IMR-90 (cell line): ENCODE measurements around the gene SDC3.

Experiments used
- CTCF ChIP-seq: conservative IDR thresholded peaks from 2 replicates; pipeline ENCODE4 v1.5.1; 2012; ENCODE audit warnings: mild to moderate bottlenecking, low read depth, low read length, improper control_type of control experiment
- FOS ChIP-seq: fragments of 150-350 bp; IDR thresholded peaks from 2 replicates; pipeline ENCODE4 v1.6.1; 2016; ENCODE audit warnings: low read depth, low read length
- POLR2A ChIP-seq: IDR thresholded peaks from 2 replicates; pipeline ENCODE4 v1.6.1; 2012; ENCODE audit warnings: mild to moderate bottlenecking, low read depth, low read length
- SMC3 ChIP-seq: fragments of 150-350 bp; IDR thresholded peaks from 2 replicates; pipeline ENCODE4 v1.6.1; 2016; ENCODE audit warnings: low read depth, mild to moderate bottlenecking, antibody characterized with exemption, low read length, moderate library complexity

- TF ChIP-seq POLR2A (no peak), CTCF (no peak), SMC3 (no peak), FOS (no peak)
Measured at GRCh38 chr1:30870656-30871055, 37.9 kb downstream of the SDC3 start.
